GM12891 (cell line): Measurements from ENCODE around the gene DSCAM.

Source experiments
- DNase-seq: peaks from one replicate; pipeline ENCODE4 v3.0.0; 2011; ENCODE audit warnings: low spot score; ENCODE audit not compliant: insufficient read length
- FAIRE-seq: peaks from 2 replicates; lab custom pipeline; 2011; peaks lifted over from hg19 to GRCh38; lab: Jason Lieb, UNC
- PAX5 ChIP-seq: IDR thresholded peaks from 2 replicates; pipeline ENCODE4 v1.6.1; 2011; ENCODE audit warnings: low read length, moderate library complexity, mild to moderate bottlenecking; ENCODE audit not compliant: insufficient read depth, severe bottlenecking
- POLR2A ChIP-seq: IDR thresholded peaks from 2 replicates; pipeline ENCODE4 v1.6.1; 2011; ENCODE audit warnings: low read depth, low read length, control low read depth
- POLR2AphosphoS5 ChIP-seq: IDR thresholded peaks from 2 replicates; pipeline ENCODE4 v1.6.1; 2011; ENCODE audit warnings: low read depth, low read length, control low read depth
- POU2F2 ChIP-seq: IDR thresholded peaks from 2 replicates; pipeline ENCODE4 v1.6.1; 2011; ENCODE audit warnings: low read depth, mild to moderate bottlenecking, control low read depth, low read length, moderate library complexity
- SPI1 ChIP-seq: IDR thresholded peaks from 2 replicates; pipeline ENCODE4 v1.6.1; 2011; ENCODE audit warnings: low read depth, low read length, control low read depth
- TAF1 ChIP-seq: IDR thresholded peaks from 2 replicates; pipeline ENCODE4 v1.6.1; 2011; ENCODE audit warnings: low read depth, low read length, control low read depth

DSCAM gene

DNA sequence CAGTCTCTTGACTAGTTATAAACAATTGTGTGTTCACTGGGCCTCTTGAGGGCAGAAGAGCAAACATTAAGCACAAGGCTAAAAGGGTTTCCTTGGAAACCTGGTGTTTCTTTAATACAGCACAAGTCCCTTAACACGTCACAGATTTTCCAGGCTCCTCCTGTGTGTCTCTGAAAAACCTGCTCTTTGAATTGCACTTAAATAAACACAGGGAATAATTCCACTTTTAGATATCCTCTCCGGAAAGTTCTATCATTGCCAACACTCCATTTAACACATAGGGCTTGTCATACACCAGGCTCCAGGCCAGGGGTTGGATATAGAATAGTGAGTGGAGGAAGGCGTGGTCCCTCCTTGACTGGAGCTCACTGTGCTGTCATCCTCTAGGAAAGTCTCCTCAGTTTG is 442.6 kb downstream of the DSCAM start:
- no peak for TF ChIP-seq PAX5
- TF ChIP-seq POU2F2, result no peak
- no peak for TF ChIP-seq SPI1
- TF ChIP-seq POLR2AphosphoS5, result no peak
- no peak for TF ChIP-seq POLR2A
- no peak for TF ChIP-seq TAF1
- FAIRE-seq (no peak), DNase-seq (no peak)

DNA sequence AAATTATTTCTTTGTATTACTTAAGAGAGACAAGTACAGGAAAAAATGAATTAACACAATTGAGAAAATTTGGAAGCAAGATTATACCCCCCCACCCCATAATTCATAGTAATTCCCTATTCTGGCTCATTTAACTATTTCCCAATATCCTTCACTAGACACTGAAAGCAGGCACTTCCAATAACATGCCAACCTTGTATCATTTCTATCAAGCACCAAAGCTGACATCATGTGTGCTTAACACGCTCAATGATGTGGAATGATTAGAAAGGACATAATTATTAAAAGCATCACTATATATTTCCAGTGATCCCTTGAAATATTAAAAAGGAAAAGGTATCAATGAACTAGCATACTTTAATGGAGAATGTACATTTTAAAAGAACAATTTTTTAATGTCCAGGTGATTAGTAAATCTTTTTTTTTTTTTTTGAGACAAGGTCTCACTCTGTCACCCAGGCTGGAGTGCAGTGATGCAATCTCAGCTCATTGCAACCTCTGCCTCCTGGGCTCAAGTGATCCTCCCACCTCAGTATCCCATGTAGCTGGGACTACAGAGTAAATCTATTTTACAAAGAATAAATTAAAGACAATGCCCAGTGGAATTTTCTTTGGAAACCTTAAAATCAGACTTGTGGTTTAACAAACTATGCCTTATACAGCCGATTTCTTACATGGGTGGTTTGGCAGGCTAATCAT is 443.9 kb downstream of the DSCAM start:
- TF ChIP-seq POU2F2 (no peak), PAX5 (no peak)
- no peak for FAIRE-seq
- no peak for DNase-seq

DNA sequence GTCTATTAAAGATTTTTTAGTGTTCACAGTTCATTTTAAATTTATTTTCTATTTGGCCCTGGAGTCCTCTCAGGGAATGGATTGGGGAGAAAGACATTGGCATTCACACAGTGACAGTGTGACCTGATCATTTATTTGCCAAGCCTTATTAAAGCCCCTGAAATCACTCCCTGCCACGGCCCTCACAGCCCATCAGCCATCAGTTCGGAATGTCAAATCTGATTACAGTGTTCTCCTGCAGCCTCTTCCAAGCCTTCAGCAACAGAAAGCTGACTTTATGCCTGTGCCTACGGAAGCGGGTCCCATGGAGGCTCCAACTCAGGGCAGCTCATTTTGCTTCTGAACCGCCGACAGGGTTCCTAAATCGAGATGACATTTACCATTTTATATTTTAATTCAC is 451.2 kb downstream of the DSCAM start:
- FAIRE-seq, result no peak
- DNase-seq, result no peak
- TF ChIP-seq SPI1 (no peak), TAF1 (no peak), POLR2AphosphoS5 (no peak), POLR2A (no peak), POU2F2 (no peak), PAX5 (no peak)

DNA sequence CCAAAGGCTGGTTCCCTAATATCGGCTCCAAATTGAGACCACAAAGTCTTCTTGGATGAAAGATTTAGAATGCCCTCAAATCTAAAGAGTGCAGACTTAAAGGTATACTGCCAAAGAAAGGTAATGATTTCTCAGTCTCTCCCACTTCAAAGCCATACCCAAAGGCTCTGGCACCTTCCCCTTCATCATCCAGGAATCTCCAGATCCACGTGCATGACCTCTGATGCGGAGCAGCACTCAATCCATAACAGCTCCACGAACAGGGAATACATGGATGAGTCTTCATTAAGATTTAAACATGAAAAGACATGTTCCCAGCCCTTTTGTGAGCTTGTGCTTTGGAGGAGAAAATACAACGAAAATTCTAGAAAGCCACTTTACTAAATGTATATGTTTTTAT is 453.9 kb downstream of the DSCAM start:
- no peak for DNase-seq
- TF ChIP-seq POLR2AphosphoS5, result no peak
- TF ChIP-seq TAF1, result no peak
- no peak for TF ChIP-seq POLR2A
- no peak for TF ChIP-seq PAX5
- no peak for TF ChIP-seq SPI1
- TF ChIP-seq POU2F2, result no peak
- FAIRE-seq, result no peak

DNA sequence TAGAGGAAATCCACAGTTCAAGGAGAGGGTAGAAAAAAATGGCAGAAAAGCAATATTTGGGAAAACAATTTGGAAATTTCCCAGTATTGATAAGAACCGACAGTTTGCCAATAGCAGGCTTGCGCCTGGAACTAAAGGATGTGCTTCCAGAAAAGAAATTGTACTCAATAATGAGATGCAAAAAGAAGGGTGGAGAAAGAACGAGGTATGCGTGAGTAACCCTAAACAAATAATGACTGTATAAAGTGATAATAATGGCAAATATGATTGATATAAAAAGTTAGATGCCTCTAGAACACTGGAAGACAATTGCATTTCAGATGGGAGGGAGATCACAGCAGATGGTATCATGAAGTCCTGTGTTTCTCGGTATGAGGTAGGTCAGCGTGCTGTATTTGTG is 458.9 kb downstream of the DSCAM start:
- no peak for FAIRE-seq
- DNase-seq, result no peak
- TF ChIP-seq PAX5 (no peak), POLR2AphosphoS5 (no peak), SPI1 (no peak), POLR2A (no peak), TAF1 (no peak), POU2F2 (no peak)

DNA sequence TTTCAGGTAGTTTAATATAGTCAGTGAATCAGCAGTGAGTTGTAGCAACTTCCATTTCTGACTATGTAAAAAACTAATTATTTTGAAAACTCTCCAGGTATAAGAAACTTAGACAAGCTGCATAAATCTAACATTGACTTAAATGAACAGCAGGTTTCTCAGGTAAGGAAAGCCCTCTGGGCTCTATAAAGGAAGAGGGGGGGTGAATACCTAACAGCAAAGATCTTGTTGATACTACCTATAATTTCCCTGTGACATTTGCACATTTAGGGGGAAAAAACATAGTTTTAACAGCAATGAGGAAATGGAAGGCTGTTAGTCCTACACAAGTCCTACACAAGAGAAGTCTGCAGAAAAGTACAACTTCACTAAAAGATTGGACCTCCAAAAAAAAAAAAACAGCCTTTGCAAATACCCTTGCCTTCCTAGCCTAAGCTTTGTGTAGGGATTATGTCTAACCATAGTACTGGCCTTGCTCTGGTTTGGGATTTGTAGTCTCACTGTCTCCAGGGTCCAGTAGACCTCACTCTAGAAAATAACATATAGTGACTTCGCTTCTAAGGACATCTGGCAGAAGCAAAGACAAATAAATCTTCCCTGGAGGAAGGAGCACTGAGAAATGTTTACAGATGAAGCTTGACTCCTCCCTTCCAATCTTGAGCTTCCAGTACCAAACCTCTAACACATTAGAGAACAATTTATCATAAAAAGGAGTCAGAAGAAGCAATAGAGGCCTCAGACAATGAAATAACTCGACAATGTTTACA is 459.8 kb downstream of the DSCAM start:
- FAIRE-seq (no peak), DNase-seq (no peak)
- TF ChIP-seq POU2F2, result no peak
- no peak for TF ChIP-seq POLR2AphosphoS5
- no peak for TF ChIP-seq PAX5
- no peak for TF ChIP-seq TAF1
- no peak for TF ChIP-seq SPI1
- TF ChIP-seq POLR2A, result no peak

DNA sequence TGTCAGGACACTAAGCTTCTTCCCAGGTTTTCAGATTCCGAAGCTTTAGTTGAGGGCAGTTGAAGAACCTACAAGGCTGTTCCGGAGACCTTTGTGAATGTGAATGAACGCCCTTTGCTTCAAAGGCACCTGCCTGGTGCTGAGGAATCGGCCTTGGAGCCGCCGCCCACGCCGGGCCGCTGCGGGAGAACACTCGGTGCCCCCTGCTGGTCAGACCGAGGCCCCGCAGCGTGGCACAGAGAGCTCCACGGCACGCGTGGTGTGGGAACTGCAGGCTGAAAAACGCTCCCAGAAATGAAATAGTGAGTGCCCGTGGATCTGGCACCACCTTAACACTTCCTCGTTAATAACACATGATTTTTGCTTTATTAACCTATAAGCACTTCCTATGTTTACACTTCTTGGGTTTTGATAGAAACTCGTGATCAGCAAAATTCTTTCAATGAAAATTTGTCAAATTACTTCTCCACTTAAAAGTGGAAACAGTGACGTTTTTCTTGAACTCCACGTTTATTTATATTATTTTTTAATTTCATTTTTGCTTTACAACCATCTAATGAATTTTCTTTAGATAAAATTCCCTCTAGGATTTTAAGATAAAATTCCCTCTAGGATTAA is 460.6 kb downstream of the DSCAM start:
- FAIRE-seq (no peak), DNase-seq (no peak)
- TF ChIP-seq POLR2A (no peak), POLR2AphosphoS5 (no peak), SPI1 (no peak), PAX5 (no peak), POU2F2 (no peak), TAF1 (no peak)

DNA sequence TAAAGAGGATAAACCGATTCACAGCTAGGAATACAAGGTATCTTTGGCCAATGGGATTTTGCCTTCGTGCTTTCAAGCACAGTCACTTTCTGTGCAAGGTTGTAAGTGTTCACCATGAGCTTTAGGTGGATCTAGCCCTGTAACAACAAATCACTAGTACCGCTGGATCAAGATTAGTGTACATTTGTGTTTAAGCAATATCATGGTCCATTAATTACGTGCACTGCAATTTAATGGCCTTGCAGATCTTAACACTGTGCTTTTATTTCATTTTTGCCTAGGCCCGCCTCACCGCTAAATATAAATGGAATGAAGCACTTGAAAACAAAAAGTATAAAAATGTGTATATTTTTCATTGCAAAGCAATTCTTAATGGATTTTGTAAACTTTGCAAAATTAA is 461.1 kb downstream of the DSCAM start:
- DNase-seq (no peak), FAIRE-seq (no peak)
- TF ChIP-seq PAX5 (no peak), POU2F2 (no peak), POLR2AphosphoS5 (no peak), POLR2A (no peak)

DNA sequence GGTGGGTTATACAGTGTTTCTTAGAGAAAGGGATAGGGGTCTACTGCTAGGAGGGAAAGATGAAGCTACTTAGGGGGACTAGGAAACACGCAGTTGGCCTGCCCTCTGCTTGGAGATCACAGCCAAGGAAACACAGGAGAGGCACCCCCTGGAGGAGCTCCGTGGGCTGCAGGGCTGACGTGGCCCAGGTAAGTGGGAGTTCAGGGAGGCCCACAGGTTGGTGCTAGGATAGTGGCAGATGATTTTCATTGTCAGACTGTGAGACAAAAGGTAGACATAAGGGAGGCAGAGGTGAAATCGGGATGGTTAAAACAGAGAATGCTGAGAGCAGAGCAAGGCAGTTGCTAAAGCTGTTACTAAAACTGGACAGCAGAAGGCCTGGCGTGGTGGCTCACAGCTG is 463.0 kb downstream of the DSCAM start:
- DNase-seq (no peak), FAIRE-seq (no peak)
- no peak for TF ChIP-seq POLR2A
- TF ChIP-seq PAX5, result no peak
- no peak for TF ChIP-seq TAF1
- TF ChIP-seq POU2F2, result no peak
- TF ChIP-seq POLR2AphosphoS5, result no peak
- TF ChIP-seq SPI1, result no peak
